H54 (cell line): ENCODE data around the gene ZDBF2.
"Not testable (repeated sequence)": the region's sequence is repeated elsewhere in the genome, so short reads cannot be mapped to it uniquely, and the experiment has no call there.

Experiments used
- DNase-seq: peaks from one replicate; pipeline ENCODE4 v3.0.0; 2011; ENCODE audit warnings: low spot score, mixed read lengths; ENCODE audit not compliant: insufficient read length
- FAIRE-seq: peaks from 3 replicates; lab custom pipeline; 2011; peaks lifted over from hg19 to GRCh38; lab: Jason Lieb, UNC
- POLR2A ChIP-seq: IDR thresholded peaks from 2 replicates; pipeline ENCODE4 v1.6.1; 2011; ENCODE audit warnings: low read depth, mild to moderate bottlenecking, low read length

ZDBF2 gene

GRCh38 chr2:206274434-206275311 is at the start of gene ZDBF2:
Gene ZDBF2, plus strand, starts transcription at chr2:206274663. Its CDS starts 7,187 bp downstream, at chr2:206281850.
- peak; percentile 44 for TF ChIP-seq POLR2A
- no peak for FAIRE-seq
- DNase-seq = peak; percentile 72

- no peak for DNase-seq
- FAIRE-seq = no peak
- TF ChIP-seq POLR2A = no peak
Measured at GRCh38 chr2:206225435-206226232, 48.8 kb upstream of the ZDBF2 start.

DNA sequence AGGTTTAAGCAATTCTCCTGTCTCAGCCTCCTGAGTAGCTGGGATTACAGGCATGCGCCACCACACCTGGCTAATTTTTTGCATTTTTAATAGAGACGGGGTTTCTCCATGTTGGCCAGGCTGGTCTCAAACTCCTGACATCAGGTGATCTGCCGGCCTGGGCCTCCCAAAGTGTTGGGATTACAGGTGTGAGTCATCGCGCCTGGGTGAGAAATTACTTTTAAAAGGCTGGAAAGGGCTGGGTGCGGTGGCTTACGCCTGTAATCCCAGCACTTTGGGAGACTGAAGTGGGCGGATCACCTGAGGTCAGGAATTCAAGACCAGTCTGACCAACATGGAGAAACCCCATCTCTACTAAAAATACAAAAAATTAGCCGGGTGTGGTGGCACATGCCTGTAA is 45.8 kb upstream of the ZDBF2 start:
- DNase-seq, FAIRE-seq: not testable (repeated sequence)

GRCh38 chr2:206229642-206230041 is 44.8 kb upstream of the ZDBF2 start:
- FAIRE-seq (no peak), DNase-seq (no peak)
- TF ChIP-seq POLR2A = no peak

- TF ChIP-seq POLR2A = no peak
- FAIRE-seq (peak; percentile 48), DNase-seq (no peak)
Measured at GRCh38 chr2:206230060-206230762, 44.3 kb upstream of the ZDBF2 start.

GRCh38 chr2:206231669-206232286 is 42.7 kb upstream of the ZDBF2 start:
- no peak for FAIRE-seq
- no peak for DNase-seq
- TF ChIP-seq POLR2A = no peak

- no peak for TF ChIP-seq POLR2A
- DNase-seq (no peak), FAIRE-seq (no peak)
Measured at GRCh38 chr2:206232287-206233035, 42.0 kb upstream of the ZDBF2 start.

DNA sequence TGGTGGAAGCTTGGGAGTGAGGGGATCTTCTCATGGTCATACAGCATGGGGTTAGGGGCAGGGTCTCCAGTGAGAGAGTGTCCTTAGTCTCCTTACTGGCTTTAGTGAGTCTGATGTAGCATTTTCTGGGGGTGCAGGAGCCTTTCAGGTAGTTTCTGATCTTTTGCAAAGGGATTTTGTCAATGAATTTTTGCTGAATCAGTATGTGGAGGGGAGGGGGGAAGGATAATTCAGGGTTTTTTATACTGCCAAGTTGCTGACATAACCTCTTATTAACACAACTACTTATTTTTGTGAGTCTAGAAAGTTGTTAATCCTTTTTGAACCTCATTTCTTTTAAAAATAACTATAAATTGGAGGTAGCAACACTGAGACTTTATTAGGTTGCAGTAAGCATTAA is 35.3 kb upstream of the ZDBF2 start:
- DNase-seq (no peak), FAIRE-seq (no peak)
- TF ChIP-seq POLR2A = no peak

GRCh38 chr2:206240327-206240726 is 34.1 kb upstream of the ZDBF2 start:
- no peak for FAIRE-seq

DNA sequence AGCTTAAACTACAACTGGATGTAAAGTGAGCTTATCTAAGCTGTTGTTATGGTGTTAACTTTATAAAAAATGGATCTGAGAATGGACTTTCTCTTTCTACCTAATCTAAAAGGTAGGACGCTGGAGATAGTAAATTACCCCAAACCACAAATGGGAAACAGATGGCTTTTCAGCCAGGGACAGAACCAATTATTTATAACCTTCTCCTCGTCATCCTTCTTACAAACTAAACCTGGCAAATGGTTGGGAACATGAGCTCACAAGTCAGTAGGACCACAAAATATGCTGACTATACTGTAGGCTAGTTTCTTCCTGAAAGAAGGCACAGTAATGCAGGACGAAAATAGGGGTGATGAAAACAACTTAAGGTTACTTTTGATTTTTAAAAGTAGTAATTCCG is 32.7 kb upstream of the ZDBF2 start:
- FAIRE-seq (no peak), DNase-seq (no peak)
- no peak for TF ChIP-seq POLR2A

More at GRCh38 chr2:206240327-206240726, 34.1 kb upstream of the ZDBF2 start:
- no peak for DNase-seq
- TF ChIP-seq POLR2A = no peak

- TF ChIP-seq POLR2A = no peak
- DNase-seq (no peak), FAIRE-seq (no peak)
Measured at GRCh38 chr2:206245265-206245672, 29.2 kb upstream of the ZDBF2 start.

DNA sequence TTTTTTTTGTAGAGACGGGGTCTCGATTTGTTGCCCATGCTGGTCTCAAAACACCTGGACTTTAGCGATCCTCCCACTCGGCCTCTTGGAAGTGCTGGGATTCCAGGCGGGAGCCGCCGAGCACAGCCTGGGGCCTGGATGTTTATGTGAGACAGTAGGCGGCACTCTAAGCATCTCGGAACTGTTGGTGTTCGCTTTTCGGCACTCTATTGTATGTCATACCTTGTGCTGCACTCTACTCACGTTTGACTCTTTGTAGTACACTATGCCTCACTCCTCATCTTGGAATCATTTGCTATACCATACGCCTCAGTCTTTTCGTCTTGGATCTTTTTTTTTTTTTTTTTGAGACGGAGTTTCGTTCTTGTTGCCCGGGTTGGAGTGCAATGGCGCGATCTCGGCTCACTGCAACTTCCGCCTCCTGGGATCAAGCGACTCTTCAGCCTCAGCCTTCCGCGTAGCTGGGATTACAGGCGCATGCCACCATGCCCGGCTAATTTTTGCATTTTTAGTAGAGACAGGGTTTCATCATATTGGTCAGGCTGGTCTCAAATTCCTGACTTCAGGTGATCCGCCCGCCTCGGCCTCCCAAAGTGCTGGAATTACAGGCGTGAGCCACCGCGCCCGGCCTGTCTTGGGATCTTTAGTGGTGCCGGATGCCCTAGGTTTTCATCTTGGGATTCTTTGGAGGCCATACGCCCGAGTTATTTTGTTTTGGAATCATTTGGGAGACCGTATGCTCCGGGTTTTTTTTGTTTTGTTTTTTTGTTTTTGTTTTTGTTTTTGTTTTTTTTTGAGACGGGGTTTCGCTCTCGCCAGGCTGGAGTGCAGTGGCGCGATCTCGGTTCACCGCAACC is 24.2 kb upstream of the ZDBF2 start:
- FAIRE-seq = no peak
- no peak for DNase-seq
- TF ChIP-seq POLR2A = no peak
